Brain microvascular endothelial cell (primary cell): ENCODE measurements around the gene SKAP1.

Experiments used
- DNase-seq: peaks from one replicate; pipeline ENCODE4 v3.0.0-alpha.2; 2020
- H3K27ac ChIP-seq: fragments of 250-450 bp; sonication (Bioruptor Pico); 2 replicates; pipeline ENCODE4 v1.5.1; 2020; ENCODE audit warnings: mild to moderate bottlenecking, moderate library complexity
- H3K27me3 ChIP-seq: fragments of 250-450 bp; sonication (Bioruptor Pico); replicated peaks from 2 replicates; pipeline ENCODE4 v1.5.1; 2020; ENCODE audit warnings: mild to moderate bottlenecking
- H3K36me3 ChIP-seq: fragments of 250-450 bp; sonication (Bioruptor Pico); replicated peaks from 2 replicates; pipeline ENCODE4 v1.5.1; 2020; ENCODE audit warnings: mild to moderate bottlenecking
- H3K4me3 ChIP-seq: 2 replicates; pipeline ENCODE4 v1.5.1; 2011; ENCODE audit warnings: low read depth, mild to moderate bottlenecking, control low read depth, low read length, moderate library complexity
- CTCF ChIP-seq: IDR thresholded peaks from 2 replicates; pipeline ENCODE4 v1.5.1; 2011; ENCODE audit warnings: low read depth, mild to moderate bottlenecking, moderate library complexity, low read length, control low read depth, inconsistent platforms; ENCODE audit errors: missing control alignments
- in situ Hi-C: cut with HindIII; loops from 2 replicates; pipeline ENCODE4 v1.10.0; 2017; ENCODE audit warnings: low sequenced_read_pairs, low pct_ligation_motif_present

Gene SKAP1

GRCh38 chr17:48176471-48176855, 253.6 kb downstream of the SKAP1 start:
- no peak for DNase-seq
- Histone ChIP-seq H3K27me3 (no peaks in the 10 kb centered on the region), H3K27ac (no peak overlapping the region), H3K4me3 (no peak overlapping the region), H3K36me3 (no peaks in the 10 kb centered on the region)
- TF ChIP-seq CTCF: no peak
- in situ Hi-C loops: no loop called here

GRCh38 chr17:48175692-48176470, 254.1 kb downstream of the SKAP1 start:
- Histone ChIP-seq H3K27me3 (no peaks in the 10 kb centered on the region), H3K36me3 (no peaks in the 10 kb centered on the region), H3K27ac (no peak overlapping the region), H3K4me3 (no peak overlapping the region)
- DNase-seq: peak; percentile 59
- in situ Hi-C loops: no loop called here
- no peak for TF ChIP-seq CTCF

GRCh38 chr17:48174833-48175523, 255.0 kb downstream of the SKAP1 start:
- H3K27me3 ChIP-seq: no peaks in the 10 kb centered on the region
- H3K36me3 ChIP-seq: no peaks in the 10 kb centered on the region

GRCh38 chr17:48173191-48173984, 256.6 kb downstream of the SKAP1 start:
- H3K27me3 ChIP-seq: peaks cover 9% of the 10 kb centered on the region
- in situ Hi-C loops: no loop called here
- no peak overlapping the region for H3K4me3 ChIP-seq
- H3K27ac ChIP-seq: no peak overlapping the region
- DNase-seq: no peak
- no peaks in the 10 kb centered on the region for H3K36me3 ChIP-seq
- TF ChIP-seq CTCF: no peak

More at GRCh38 chr17:48174833-48175523, 255.0 kb downstream of the SKAP1 start:
- no peak for DNase-seq
- no peak for TF ChIP-seq CTCF
- no peak overlapping the region for H3K4me3 ChIP-seq
- no peak overlapping the region for H3K27ac ChIP-seq
- in situ Hi-C loops: no loop called here

- Histone ChIP-seq H3K4me3 (no peak overlapping the region), H3K27ac (no peak overlapping the region), H3K27me3 (peaks cover 22% of the 10 kb centered on the region), H3K36me3 (no peaks in the 10 kb centered on the region)
- no peak for DNase-seq
- in situ Hi-C loops: no loop called here
- TF ChIP-seq CTCF: no peak
Measured at GRCh38 chr17:48169926-48170325, 260.1 kb downstream of the SKAP1 start.
